ENCODE data around the gene GTSF1L.

GTSF1L gene

GRCh38 chr20:43748274-43748673 lies 21.5 kb upstream of the GTSF1L start:
- in situ Hi-C loops (cut with HindIII; ENCODE audit: low sequenced_read_pairs) = no loop called here

- in situ Hi-C loops (cut with HindIII; ENCODE audit: low sequenced_read_pairs) = no loop called here
Observed at GRCh38 chr20:43746344-43747137, 19.7 kb upstream of the GTSF1L start.

- in situ Hi-C loops (cut with HindIII; ENCODE audit: low sequenced_read_pairs) = no loop called here
Observed at GRCh38 chr20:43744966-43745730, 18.3 kb upstream of the GTSF1L start.

- in situ Hi-C loops (cut with HindIII; ENCODE audit: low sequenced_read_pairs) = no loop called here
Observed at GRCh38 chr20:43744151-43744611, 17.4 kb upstream of the GTSF1L start.

GRCh38 chr20:43740642-43741041 lies 13.8 kb upstream of the GTSF1L start:
- in situ Hi-C loops (cut with HindIII; ENCODE audit: low sequenced_read_pairs) = no loop called here

- in situ Hi-C loops (cut with HindIII; ENCODE audit: low sequenced_read_pairs) = no loop called here
Observed at GRCh38 chr20:43739148-43739749, 12.4 kb upstream of the GTSF1L start.

GRCh38 chr20:43737925-43738324 lies 11.1 kb upstream of the GTSF1L start:
- in situ Hi-C loops (cut with HindIII; ENCODE audit: low sequenced_read_pairs) = no loop called here

- in situ Hi-C loops (cut with HindIII; ENCODE audit: low sequenced_read_pairs) = no loop called here
Observed at GRCh38 chr20:43736588-43737158, 9.9 kb upstream of the GTSF1L start.

GRCh38 chr20:43731927-43732326 lies 5.1 kb upstream of the GTSF1L start:
- in situ Hi-C loops (cut with HindIII; ENCODE audit: low sequenced_read_pairs) = no loop called here

GRCh38 chr20:43731469-43731868 lies 4.7 kb upstream of the GTSF1L start:
- in situ Hi-C loops (cut with HindIII; ENCODE audit: low sequenced_read_pairs) = no loop called here

- in situ Hi-C loops (cut with HindIII; ENCODE audit: low sequenced_read_pairs) = no loop called here
Observed at GRCh38 chr20:43728686-43729255, 2.0 kb upstream of the GTSF1L start.

- in situ Hi-C loops (cut with HindIII; ENCODE audit: low sequenced_read_pairs) = no loop called here
Observed at GRCh38 chr20:43727980-43728590, 1.3 kb upstream of the GTSF1L start.

GRCh38 chr20:43726333-43726732 lies 469 bp downstream of the GTSF1L start:
- in situ Hi-C loops (cut with HindIII; ENCODE audit: low sequenced_read_pairs) = no loop called here

- in situ Hi-C loops (cut with HindIII; ENCODE audit: low sequenced_read_pairs) = no loop called here
Observed at GRCh38 chr20:43725666-43726065, 1.1 kb downstream of the GTSF1L start.

GRCh38 chr20:43724383-43724782 lies 2.4 kb downstream of the GTSF1L start:
- in situ Hi-C loops (cut with HindIII; ENCODE audit: low sequenced_read_pairs) = no loop called here

- in situ Hi-C loops (cut with HindIII; ENCODE audit: low sequenced_read_pairs) = no loop called here
Observed at GRCh38 chr20:43723735-43724134, 3.1 kb downstream of the GTSF1L start.

- in situ Hi-C loops (cut with HindIII; ENCODE audit: low sequenced_read_pairs) = no loop called here
Observed at GRCh38 chr20:43723186-43723585, 3.6 kb downstream of the GTSF1L start.

- in situ Hi-C loops (cut with HindIII; ENCODE audit: low sequenced_read_pairs) = no loop called here
Observed at GRCh38 chr20:43722153-43722505, 4.7 kb downstream of the GTSF1L start.

GRCh38 chr20:43721429-43722152 lies 5.2 kb downstream of the GTSF1L start:
- in situ Hi-C loops (cut with HindIII; ENCODE audit: low sequenced_read_pairs) = no loop called here

- in situ Hi-C loops (cut with HindIII; ENCODE audit: low sequenced_read_pairs) = no loop called here
Observed at GRCh38 chr20:43721097-43721428, 5.7 kb downstream of the GTSF1L start.

Data from endothelial cell of hepatic sinusoid (primary cell).